ENCODE data around the gene ITGA11.

Gene ITGA11

DNA sequence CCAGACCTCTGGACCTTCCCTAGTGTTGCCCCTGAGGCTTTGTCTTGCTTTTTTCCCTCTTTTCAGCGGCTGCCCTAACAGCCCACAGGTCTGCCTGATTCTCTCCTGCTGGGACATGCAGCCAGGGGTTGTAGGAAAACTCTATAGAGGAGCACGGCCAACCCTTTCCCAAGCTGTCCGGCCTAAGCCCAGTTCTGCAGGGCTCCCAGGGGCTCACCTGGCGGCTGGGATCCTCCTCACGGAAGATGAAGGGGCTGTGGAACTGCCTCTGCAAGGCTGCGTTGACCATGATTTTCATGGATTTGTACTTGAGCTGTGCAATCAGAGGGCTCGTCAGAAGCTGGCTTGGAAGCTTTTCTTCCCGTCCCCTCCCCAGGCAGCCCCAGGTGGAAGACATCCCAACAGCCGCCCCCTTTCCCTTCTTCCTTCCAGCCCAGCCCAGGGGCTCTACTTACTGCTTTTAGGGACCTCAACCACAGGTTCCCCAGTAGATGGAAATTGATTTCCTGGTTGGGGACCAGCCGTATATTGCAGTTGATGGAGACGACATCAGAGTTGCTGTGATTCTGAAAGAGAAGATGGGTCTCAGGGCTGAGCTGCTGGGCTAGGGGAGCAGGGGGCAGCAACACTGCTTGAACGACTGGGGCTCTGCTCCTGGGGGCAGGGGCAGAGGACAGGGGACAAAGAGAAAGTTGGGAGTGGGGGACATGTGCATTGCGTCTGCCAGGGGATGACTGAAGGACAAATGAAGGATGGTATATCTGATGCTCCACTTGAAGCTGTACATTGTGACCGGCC lies 124.6 kb downstream of the ITGA11 start:
- DNase-seq: no peak

DNA sequence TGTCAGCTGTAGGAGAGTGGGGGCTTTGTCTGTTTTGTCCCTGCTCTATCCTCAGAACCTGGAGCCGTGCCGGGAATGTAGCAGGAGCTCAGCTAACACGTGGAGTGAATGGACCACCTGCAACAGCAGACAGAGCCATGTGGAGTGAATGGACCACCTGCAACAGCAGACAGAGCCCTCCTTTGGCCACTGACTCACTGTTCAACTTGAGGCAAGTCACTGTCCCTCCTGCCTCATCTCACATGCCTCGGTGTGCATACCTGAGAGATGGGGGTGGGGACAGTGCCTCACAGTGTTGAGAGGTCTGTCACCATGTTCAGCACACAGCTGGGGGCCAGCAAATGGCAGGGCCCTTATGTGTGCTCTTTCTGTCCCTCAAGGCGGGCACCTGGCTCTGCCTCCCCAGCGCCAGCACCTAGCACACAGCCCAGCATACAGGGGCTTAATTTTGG lies 126.5 kb downstream of the ITGA11 start:
- no peak for DNase-seq

GRCh38 chr15:68304589-68305337 lies 127.2 kb downstream of the ITGA11 start:
- DNase-seq: no peak

GRCh38 chr15:68303560-68304436 lies 128.2 kb downstream of the ITGA11 start:
- no peak for DNase-seq

- DNase-seq: no peak
Observed at GRCh38 chr15:68303134-68303533, 128.8 kb downstream of the ITGA11 start.

DNA sequence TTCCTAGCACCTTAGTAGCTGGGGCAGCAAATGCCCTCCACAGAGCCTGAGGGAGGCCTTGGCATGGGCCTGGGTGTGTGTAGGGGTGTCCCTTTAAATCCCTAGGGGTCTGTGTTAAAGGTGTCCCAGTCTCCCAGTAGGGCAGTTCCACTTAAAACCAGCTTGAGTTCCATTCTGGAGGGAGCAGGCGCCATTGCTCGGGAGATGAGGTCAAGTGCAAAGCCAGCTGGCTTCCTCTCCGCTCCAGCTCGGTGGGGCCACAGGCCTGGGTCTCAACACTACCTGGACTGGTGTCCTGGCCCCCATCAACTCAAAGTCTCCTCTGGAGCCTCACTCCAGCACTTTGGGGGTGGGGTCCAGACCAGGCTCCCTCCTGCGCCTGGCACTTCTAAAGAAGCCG lies 129.2 kb downstream of the ITGA11 start:
- DNase-seq: no peak

DNA sequence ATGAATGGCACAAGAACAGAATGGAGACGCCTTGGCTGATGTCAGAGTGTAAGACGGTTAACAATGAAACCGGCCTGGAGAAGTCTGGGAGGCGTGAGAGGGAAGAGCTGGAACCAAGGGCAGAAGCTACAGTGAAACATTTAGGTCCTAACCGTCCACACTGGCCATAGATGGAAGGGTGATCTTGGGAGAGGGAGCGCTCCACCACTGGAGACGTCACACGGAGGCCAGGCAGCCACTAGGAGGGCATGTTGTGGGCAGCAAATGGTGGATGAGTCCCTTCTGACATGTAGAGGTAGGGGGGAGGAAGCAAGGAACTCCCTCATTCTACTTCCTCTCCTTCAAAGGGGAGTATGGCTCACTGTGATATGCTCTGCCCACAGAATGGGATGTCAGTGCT lies 130.7 kb downstream of the ITGA11 start:
- no peak for DNase-seq

- no peak for DNase-seq
Observed at GRCh38 chr15:68300115-68300940, 131.6 kb downstream of the ITGA11 start.

DNA sequence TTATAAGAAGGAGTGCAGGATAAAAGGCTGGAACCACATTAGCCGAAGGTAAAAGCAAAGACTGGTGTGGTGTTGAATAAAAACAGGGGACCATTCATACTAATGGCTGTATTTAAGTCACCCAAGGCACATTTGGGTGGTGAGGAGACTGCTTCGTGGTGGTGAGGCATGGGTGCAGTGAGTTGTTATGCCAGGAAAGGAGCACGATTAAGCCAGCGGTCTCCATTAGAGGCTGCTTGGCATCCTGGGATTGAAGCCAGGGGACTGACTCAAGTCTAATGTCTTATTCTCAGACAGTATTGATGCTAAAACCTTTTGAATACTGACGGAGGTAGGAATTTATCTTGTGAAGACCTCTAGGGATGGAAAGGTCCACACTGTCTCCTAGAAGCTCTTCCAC lies 132.5 kb downstream of the ITGA11 start:
- DNase-seq: no peak

GRCh38 chr15:68298882-68299381 lies 133.0 kb downstream of the ITGA11 start:
- DNase-seq: peak; percentile 51

DNA sequence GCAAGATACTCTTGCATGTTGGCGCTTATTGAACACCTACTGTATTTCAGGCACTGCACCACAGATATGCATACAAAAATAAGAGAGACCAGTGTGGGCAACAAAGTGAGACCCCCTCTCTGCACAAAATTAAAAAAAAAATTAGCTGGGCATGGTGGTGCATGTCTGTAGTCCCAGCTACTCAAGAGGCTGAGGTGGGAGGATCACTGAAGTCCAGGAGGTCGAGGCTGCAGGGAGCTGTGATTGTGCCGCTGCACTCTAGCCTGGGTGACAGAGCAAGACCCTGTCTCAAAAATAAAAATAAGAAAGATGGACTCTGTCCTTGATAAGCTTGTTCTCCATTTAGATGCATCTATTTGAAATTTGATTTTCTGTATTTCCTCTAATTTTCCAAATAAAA lies 133.6 kb downstream of the ITGA11 start:
- no peak for DNase-seq

- DNase-seq: no peak
Observed at GRCh38 chr15:68295014-68295805, 136.8 kb downstream of the ITGA11 start.

DNA sequence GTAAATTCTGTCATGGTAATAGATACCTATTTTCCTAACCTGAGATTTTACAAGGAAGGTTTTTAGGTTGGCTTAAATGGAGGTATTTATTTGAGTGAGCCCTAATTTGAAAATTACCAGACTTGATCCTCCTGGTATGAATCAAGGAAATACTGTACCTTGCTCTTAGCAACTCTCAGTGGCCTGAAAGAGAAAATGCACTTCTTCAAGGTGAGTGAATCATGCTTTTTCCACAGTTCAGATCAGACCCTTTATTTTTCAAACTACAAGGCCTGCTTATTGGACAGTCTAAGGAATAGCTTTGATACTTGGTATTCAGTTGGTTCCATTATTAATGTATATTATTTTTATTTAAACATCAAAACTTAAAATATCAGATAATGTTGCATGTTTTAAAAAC lies 139.0 kb downstream of the ITGA11 start:
- no peak for DNase-seq

DNA sequence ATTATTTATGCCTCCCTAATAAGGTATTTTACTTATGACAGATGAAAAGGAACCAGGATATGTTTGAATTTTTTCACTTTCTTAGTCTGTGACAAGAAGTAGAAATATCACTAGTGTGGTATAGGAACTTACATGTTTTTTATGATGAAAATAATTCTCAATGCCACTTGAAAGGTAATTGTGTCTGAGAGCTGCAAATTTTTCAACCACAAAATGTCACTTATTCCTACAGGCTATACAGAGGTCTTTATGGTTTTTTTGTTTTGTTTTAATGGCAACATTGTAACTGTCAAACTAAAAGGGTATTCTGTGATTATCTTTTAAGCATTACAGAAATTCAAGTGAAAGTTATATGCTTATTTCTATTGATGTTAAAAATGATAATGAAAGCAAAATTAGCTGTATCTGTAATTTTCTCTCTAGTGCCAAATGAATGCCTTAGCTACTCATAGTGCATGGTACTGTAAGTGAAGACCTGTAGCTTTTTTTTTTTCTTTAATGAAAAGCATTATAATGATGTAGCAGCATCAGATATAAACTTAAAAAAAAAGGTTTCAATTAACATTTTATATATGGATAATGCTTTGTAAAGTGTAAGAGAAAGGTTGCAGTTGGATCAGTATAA lies 139.7 kb downstream of the ITGA11 start:
- no peak for DNase-seq

GRCh38 chr15:68290715-68291114 lies 141.2 kb downstream of the ITGA11 start:
- no peak for DNase-seq

GRCh38 chr15:68289621-68290352 lies 142.2 kb downstream of the ITGA11 start:
- DNase-seq: no peak

- no peak for DNase-seq
Observed at GRCh38 chr15:68289057-68289456, 142.9 kb downstream of the ITGA11 start.

DNA sequence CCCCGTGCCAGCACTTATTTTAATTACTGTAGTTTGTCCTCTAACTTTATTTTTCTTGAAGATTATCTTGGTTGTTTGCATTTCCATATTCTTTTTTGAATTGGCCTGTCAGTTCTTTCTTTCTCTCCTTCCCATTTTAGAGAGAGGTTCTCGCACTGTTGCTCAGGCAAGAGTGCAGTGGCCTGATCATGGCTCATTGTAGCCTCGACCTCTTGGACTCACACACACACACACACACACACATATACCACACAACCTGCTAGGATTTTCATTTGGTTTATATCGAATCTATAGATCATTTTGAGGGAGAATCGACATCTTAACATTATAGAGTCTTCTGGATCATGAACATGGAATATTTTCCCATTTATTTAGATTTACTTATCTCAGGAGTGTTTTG lies 145.7 kb downstream of the ITGA11 start:
- no peak for DNase-seq

DNA sequence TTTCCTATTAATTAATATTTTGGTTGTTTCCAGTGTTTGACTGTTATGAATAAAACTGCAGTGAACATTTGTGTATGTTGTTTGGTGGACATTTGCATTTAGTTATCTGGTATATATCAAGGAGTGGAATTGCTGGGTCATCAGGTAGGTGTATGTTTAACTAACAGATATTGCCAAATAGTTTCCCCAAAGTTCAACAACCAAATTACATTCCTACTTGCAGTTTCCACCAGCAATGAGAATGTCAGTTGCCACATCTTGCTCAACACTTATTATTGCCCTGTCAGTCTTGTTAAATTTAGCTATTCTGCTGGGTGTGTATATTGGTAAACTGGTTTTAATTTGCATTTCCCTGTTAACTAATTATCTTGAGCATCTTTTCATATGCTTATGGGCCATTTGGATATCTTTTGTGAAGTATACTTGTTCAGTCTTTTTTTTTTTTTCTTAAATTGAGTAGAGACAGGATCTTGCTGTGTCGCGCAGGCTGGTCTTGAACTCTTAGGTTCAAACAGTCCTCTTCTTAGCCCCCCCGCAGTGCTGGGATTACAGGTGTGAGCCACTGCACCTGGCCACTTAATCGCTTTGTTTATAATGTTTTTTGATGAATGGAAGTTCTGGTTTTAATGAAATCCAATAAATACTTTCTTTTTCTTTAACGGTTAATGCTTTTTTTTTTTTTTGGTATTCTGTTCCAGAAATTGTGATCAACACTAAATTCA lies 146.5 kb downstream of the ITGA11 start:
- no peak for DNase-seq
